Natural killer cell (primary cell): Measurements from ENCODE around the gene CLEC2D. TPM values are rescaled to one million over a fixed set of nuclear protein-coding genes. Genes with fewer than 3 reads are reported as not detected.
"Not testable (repeated sequence)": the region's sequence is repeated elsewhere in the genome, so short reads cannot be mapped to it uniquely, and the experiment has no call there.

Source experiments
- ATAC-seq, 3 donors: fragments of 150-1000 bp in 2 of 3; fragments of 200-7000 bp in 1 of 3; cut with Tn5 transposase; 1 replicate in 1 of 3; 2 replicates in 2 of 3; pipeline ENCODE4 v1.10.0; 2021; ENCODE audit warnings: mild to moderate bottlenecking in 2 of 3, moderate library complexity in 2 of 3
- DNase-seq, 2 donors: peaks; one replicate each; pipeline versions ENCODE4 v3.0.0 to v3.0.0-alpha.2; 2013 to 2021; ENCODE audit warnings: mixed read lengths in 1 of 2
- H3K27ac ChIP-seq: one replicate; pipeline ENCODE4 v1.5.1; 2013; ENCODE audit warnings: mild to moderate bottlenecking, low read length
- H3K27me3 ChIP-seq: one replicate; pipeline ENCODE4 v1.6.1; 2013; ENCODE audit warnings: low read length; ENCODE audit not compliant: control insufficient read depth, insufficient read depth
- H3K36me3 ChIP-seq: one replicate; pipeline ENCODE4 v1.6.1; 2013; ENCODE audit warnings: low read length; ENCODE audit not compliant: control insufficient read depth, insufficient read depth
- H3K4me1 ChIP-seq: one replicate; pipeline ENCODE4 v1.6.1; 2013; ENCODE audit warnings: low read length; ENCODE audit not compliant: control insufficient read depth, insufficient read depth
- H3K4me3 ChIP-seq: one replicate; pipeline ENCODE4 v1.5.1; 2013; ENCODE audit warnings: low read length
- H3K9me3 ChIP-seq: one replicate; pipeline ENCODE4 v1.6.1; 2013; ENCODE audit warnings: low read length; ENCODE audit not compliant: control insufficient read depth, insufficient read depth
- H3K27ac Mint-ChIP-seq, 2 donors: one replicate each; pipeline ENCODE4 v1.8.0; 2022; ENCODE audit warnings: mild to moderate bottlenecking in 2 of 2, mixed read lengths in 2 of 2, moderate library complexity in 1 of 2
- H3K27me3 Mint-ChIP-seq, 2 donors: one replicate each; pipeline ENCODE4 v1.8.0; 2022; ENCODE audit warnings: low read depth in 2 of 2, mixed read lengths in 2 of 2
- H3K36me3 Mint-ChIP-seq: one replicate; pipeline ENCODE4 v1.8.0; 2022; ENCODE audit warnings: mixed read lengths
- H3K4me1 Mint-ChIP-seq, 2 donors: one replicate each; pipeline ENCODE4 v1.8.0; 2022; ENCODE audit warnings: mixed read lengths in 2 of 2
- H3K4me3 Mint-ChIP-seq: one replicate; pipeline ENCODE4 v1.8.0; 2022; ENCODE audit warnings: mild to moderate bottlenecking, moderate library complexity, mixed read lengths
- H3K9me3 Mint-ChIP-seq, 2 donors: one replicate each; pipeline ENCODE4 v1.8.0; 2022; ENCODE audit warnings: mixed read lengths in 2 of 2
- WGBS: methylation state at CpG from one replicate; pipeline ENCODE4 v1.1.7; 2013; ENCODE audit warnings: missing lambda C conversion rate; ENCODE audit not compliant: insufficient coverage; 5-methylcytosine and 5-hydroxymethylcytosine counted together
- intact Hi-C: fragments of 100-400 bp; cut with micrococcal nuclease; formaldehyde crosslinking; loops from one replicate; pipeline ENCODE4 v1.14.2; 2022
- total RNA-seq, 4 donors: library from RNA; stranded (reverse); fragments of 120-200 nt in 1 of 4; gene quantifications; one replicate each; pipeline versions ENCODE4 v1.2.3 to v1.2.4, GENCODE V29; 2013 to 2022
- TF ChIP-seq, protein P1 (sequence below): fragments of 200-600 bp; IDR thresholded peaks from one replicate; pipeline ENCODE4 v1.8.0; 2022; ENCODE audit warnings: antibody characterized with exemption

Gene CLEC2D
- total RNA-seq, 3 donors from 2014 or later (not counting 1 experiment from before 2014, with no cell fraction given), result 140 to 219 (median 209) TPM

DNA sequence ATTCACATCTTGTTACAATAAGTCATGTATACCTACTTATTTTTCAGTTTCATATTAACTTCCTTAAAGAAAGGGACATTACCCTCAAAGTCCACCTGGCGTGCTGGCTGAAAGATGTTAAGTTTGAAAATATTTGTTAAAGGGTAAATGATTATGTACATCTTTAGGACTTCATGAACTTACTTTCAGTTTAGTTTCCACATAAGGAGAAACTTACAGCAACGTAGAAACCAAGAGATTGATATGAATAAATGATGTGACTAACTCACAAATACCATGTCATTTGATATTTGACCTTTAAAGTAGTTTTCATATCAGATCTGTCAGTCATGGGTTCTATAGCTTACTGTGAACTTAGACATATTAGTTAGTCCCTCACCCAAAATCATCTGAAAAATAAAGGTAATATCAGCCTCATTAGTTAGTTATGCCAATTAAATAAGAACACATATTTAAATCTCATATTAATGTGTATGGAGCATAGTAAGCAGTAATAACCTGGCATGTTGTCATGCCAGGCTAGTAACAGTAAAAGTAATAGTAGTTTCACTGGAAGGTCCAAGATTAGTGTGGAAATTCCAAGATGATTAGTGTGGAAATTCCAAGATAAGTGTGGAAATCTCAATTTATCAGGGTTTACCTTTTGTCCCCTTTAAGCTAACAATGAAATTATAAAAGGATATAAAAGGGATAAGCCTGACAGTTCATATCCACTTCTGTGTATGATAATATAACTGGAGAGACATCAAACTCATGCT, 1.9 kb upstream of the CLEC2D start:
- H3K9me3 ChIP-seq, result no peaks in the 10 kb centered on the region
- intact Hi-C loops, result loop anchor here (2.0 kb wide), 1 partner anchor 17 kb away; no protein-coding TSS in a partner anchor
- H3K36me3 ChIP-seq, result peaks cover 48% of the 10 kb centered on the region
- Mint-ChIP-seq H3K27ac (peak overlapping the region; percentile 80 to 84), H3K4me3 (peak overlapping the region; percentile 51), H3K9me3 (no peaks in the 10 kb centered on the region), H3K27me3 (no peaks in the 10 kb centered on the region), H3K36me3 (peaks cover 32% of the 10 kb centered on the region), H3K4me1 (peaks cover 58 to 64% of the 10 kb centered on the region in 2 donors)
- no CpG with 5 or more reads among the region's 2 CpGs for WGBS
- ATAC-seq, result no peak
- H3K4me1 ChIP-seq, result peaks cover 18% of the 10 kb centered on the region
- H3K27ac ChIP-seq, result peak overlapping the region; percentile 71
- H3K27me3 ChIP-seq, result no peaks in the 10 kb centered on the region
- peak in 1 of 2 donors; percentile 37 for DNase-seq
- TF ChIP-seq, protein P1, sequence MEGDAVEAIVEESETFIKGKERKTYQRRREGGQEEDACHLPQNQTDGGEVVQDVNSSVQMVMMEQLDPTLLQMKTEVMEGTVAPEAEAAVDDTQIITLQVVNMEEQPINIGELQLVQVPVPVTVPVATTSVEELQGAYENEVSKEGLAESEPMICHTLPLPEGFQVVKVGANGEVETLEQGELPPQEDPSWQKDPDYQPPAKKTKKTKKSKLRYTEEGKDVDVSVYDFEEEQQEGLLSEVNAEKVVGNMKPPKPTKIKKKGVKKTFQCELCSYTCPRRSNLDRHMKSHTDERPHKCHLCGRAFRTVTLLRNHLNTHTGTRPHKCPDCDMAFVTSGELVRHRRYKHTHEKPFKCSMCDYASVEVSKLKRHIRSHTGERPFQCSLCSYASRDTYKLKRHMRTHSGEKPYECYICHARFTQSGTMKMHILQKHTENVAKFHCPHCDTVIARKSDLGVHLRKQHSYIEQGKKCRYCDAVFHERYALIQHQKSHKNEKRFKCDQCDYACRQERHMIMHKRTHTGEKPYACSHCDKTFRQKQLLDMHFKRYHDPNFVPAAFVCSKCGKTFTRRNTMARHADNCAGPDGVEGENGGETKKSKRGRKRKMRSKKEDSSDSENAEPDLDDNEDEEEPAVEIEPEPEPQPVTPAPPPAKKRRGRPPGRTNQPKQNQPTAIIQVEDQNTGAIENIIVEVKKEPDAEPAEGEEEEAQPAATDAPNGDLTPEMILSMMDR, result no peak
- H3K4me3 ChIP-seq, result no peak overlapping the region

DNA sequence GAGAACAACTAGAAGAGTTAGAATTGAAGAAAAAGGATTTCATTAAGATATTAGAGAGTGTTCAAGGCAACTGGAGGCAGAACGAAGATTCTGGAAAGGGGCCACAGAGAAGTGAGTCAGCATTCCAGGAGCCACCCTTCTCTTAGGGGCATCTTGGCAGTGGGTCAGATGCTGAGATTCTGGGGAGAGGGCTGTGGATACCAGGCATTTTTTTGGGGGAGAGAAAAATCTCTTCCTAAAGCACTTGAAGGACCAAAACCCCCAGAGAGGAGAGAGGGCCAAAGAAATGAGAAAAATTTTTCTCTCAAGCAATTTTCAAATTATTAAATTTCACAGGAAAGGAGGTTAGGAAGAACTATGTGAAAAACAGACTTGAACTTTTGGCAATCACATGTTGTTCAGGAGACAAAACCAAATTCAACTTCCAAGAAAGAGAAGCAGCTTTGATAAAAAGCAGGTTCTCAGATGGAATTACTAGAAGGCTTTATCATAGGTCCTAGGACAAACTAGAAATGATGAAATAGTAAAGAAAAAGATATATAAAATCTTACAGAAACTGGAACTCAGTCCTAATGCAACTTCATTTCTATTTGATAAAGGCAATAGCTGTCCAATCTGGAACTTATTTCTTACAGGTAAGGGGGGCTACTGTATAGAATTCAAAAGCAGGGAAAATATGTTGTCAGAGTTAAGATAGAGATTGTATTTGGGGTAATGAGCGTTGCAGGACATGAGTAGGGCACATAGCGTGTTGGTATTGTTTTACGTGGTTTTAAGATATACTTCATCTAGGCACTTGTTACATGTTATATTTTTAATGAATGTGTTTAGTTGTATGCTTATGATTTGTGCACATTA, 1.1 kb upstream of the CLEC2D start:
- H3K9me3 Mint-ChIP-seq, result no peaks in the 10 kb centered on the region
- DNase-seq, result no peak
- no peaks in the 10 kb centered on the region for H3K27me3 Mint-ChIP-seq
- Histone ChIP-seq H3K36me3 (peaks cover 43% of the 10 kb centered on the region), H3K9me3 (no peaks in the 10 kb centered on the region), H3K4me3 (no peak overlapping the region), H3K27me3 (no peaks in the 10 kb centered on the region), H3K27ac (peak overlapping the region; percentile 71), H3K4me1 (peaks cover 20% of the 10 kb centered on the region)
- H3K4me1 Mint-ChIP-seq, result peaks cover 58 to 64% of the 10 kb centered on the region in 2 donors
- no peak for ATAC-seq
- peaks cover 31% of the 10 kb centered on the region for H3K36me3 Mint-ChIP-seq
- peak overlapping the region; percentile 80 to 84 for H3K27ac Mint-ChIP-seq
- H3K4me3 Mint-ChIP-seq, result peak overlapping the region; percentile 2
- 66% methylated on average over 3 of the region's 4 CpGs for WGBS
- intact Hi-C loops, result loop anchor here (2.0 kb wide), 1 partner anchor 18 kb away; no protein-coding TSS in a partner anchor
- TF ChIP-seq, protein P1, result no peak

DNA sequence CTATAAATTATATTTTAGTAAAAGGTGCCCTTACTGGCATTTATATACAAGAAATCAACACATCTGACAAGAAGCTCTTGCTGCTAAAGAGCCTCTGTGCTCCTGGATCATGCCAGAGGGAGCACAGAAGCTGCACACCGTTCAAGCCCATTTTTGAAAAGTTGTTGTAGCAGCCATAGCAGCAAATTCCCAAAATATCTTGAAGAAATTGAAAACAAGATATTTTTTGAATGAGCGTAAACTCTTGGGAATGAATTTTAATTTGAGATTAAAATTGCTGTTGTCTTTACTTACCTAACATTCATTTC, 540 bp upstream of the CLEC2D start:
- TF ChIP-seq, protein P1, result no peak
- H3K9me3 Mint-ChIP-seq, result no peaks in the 10 kb centered on the region
- H3K4me1 ChIP-seq, result peaks cover 26% of the 10 kb centered on the region

DNA sequence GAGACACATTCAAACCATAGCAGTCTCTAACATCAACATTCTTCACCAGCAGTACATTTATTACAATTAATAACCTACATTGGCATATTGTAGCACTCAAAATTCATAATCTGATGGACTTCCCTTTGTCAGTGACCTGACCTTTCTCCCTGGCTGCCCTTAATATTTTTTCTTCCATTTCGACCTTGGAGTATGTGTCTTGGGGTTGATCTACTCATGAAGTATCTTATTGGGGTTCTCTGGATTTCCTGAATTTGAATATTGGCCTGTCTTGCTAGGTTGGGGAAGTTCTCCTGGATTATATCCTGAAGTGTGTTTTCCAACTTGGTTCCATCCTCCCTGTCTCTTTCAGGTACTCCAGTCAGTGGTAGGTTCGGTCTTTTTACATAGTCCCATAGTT, 2.8 kb downstream of the CLEC2D start:
- Histone ChIP-seq H3K4me1 (peaks cover 30% of the 10 kb centered on the region), H3K36me3 (peaks cover 30% of the 10 kb centered on the region), H3K27ac (peak overlapping the region; percentile 11)
- H3K9me3 Mint-ChIP-seq, intact Hi-C loops, H3K27me3 Mint-ChIP-seq, ATAC-seq, DNase-seq, H3K9me3 ChIP-seq, H3K27me3 ChIP-seq, H3K4me3 ChIP-seq: not testable (repeated sequence)
- Mint-ChIP-seq H3K4me1 (peaks cover 83 to 85% of the 10 kb centered on the region in 2 donors), H3K4me3 (peak overlapping the region; percentile 67), H3K27ac (peak overlapping the region; percentile 84 to 91), H3K36me3 (peaks cover 31% of the 10 kb centered on the region)
- 75% methylated on average over 1 of the region's 2 CpGs for WGBS

More for the DNA sequence above, 540 bp upstream of the CLEC2D start:
- Mint-ChIP-seq H3K27ac (peak overlapping the region; percentile 80 to 84), H3K36me3 (peaks cover 27% of the 10 kb centered on the region), H3K4me1 (peaks cover 57 to 66% of the 10 kb centered on the region in 2 donors), H3K4me3 (no peak overlapping the region), H3K27me3 (no peaks in the 10 kb centered on the region)
- 56% methylated on average over 1 of the region's 2 CpGs for WGBS
- intact Hi-C loops, result loop anchor here (2.0 kb wide), 1 partner anchor 18 kb away; no protein-coding TSS in a partner anchor
- Histone ChIP-seq H3K9me3 (no peaks in the 10 kb centered on the region), H3K4me3 (no peak overlapping the region), H3K27me3 (no peaks in the 10 kb centered on the region), H3K36me3 (peaks cover 41% of the 10 kb centered on the region), H3K27ac (peak overlapping the region; percentile 71)
- DNase-seq (no peak), ATAC-seq (no peak)
